22Rv1 (cell line): ENCODE data around the gene ELOVL6.
"Not testable (repeated sequence)": the region's sequence is repeated elsewhere in the genome, so short reads cannot be mapped to it uniquely, and the experiment has no call there.

ENCODE experiments used
- H3K27ac ChIP-seq: fragments of 450-650 bp; 2 replicates; pipeline ENCODE4 v1.5.1; 2017
- ZFX ChIP-seq: fragments of 450-650 bp; IDR thresholded peaks from 2 replicates; pipeline ENCODE4 v1.6.1; 2017; ENCODE audit warnings: antibody characterized with exemption, borderline replicate concordance
- TF ChIP-seq, protein P1 (sequence below): fragments of 450-650 bp; IDR thresholded peaks from 2 replicates; pipeline ENCODE4 v1.5.1; 2017; ENCODE audit warnings: mild to moderate bottlenecking

The ELOVL6 gene

DNA sequence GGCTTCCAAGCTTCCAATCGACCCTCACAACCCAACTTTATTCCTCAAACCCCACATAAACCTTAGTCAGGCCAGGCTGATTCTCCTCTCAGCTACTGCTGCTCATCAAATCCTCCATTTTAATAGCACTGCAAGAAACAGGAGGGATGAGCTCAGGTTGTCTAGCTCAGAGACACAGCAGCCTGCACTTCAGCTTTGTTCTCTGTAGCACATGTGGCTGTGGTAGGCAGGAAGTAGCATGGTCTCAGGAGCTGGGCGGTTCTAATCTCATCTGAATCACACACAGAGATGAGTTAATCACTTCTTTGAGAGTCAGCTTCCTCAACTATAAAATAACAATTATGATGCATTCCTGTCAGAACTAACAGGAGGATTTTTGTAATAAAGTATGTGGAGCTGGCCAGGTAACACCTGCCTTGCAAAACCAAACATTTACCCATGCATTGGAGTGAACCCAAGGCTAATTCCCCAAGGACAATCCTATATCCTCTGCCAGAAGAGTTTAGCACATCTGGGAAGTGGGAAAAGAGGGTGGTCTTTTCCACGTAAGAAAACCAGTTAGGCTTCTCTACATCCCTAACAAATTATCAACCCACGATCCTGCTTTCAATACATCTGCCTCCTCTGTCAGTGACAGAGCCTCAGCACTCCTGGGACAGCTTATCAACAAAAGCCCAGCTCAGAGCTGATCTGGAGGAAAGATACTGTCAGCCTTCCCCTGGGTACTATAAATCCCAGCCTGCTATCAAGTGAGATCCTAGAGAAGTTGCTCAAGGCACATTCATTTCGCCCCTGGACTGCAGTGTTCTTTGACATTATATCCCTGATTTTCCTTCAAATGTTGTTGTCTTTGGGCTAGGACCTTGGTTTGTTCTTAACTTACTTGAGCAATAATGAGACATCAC lies 32.8 kb downstream of the ELOVL6 start:
- TF ChIP-seq ZFX, result no peak
- TF ChIP-seq, protein P1, sequence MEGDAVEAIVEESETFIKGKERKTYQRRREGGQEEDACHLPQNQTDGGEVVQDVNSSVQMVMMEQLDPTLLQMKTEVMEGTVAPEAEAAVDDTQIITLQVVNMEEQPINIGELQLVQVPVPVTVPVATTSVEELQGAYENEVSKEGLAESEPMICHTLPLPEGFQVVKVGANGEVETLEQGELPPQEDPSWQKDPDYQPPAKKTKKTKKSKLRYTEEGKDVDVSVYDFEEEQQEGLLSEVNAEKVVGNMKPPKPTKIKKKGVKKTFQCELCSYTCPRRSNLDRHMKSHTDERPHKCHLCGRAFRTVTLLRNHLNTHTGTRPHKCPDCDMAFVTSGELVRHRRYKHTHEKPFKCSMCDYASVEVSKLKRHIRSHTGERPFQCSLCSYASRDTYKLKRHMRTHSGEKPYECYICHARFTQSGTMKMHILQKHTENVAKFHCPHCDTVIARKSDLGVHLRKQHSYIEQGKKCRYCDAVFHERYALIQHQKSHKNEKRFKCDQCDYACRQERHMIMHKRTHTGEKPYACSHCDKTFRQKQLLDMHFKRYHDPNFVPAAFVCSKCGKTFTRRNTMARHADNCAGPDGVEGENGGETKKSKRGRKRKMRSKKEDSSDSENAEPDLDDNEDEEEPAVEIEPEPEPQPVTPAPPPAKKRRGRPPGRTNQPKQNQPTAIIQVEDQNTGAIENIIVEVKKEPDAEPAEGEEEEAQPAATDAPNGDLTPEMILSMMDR, result no peak
- no peak overlapping the region for H3K27ac ChIP-seq

DNA sequence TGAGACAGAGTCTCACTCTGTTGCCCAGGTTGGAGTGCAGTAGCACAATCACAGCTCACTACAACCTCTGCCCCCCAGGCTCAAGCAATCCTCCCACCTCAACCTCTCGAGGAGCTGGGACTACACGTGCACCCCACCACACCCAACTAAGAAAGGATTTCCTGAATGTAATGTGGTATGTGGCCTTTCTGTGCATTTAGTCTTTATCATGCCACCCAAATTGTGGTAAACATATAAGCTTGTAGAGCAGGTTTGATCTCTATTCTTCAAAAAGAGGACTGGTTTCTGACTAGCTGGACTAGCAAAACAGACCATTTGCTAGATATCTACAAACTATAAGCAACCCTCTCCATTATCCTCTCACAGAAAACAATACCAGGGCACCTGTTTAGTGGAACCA lies 33.6 kb downstream of the ELOVL6 start:
- no peak overlapping the region for H3K27ac ChIP-seq
- no peak for TF ChIP-seq ZFX
- TF ChIP-seq, protein P1, result no peak

DNA sequence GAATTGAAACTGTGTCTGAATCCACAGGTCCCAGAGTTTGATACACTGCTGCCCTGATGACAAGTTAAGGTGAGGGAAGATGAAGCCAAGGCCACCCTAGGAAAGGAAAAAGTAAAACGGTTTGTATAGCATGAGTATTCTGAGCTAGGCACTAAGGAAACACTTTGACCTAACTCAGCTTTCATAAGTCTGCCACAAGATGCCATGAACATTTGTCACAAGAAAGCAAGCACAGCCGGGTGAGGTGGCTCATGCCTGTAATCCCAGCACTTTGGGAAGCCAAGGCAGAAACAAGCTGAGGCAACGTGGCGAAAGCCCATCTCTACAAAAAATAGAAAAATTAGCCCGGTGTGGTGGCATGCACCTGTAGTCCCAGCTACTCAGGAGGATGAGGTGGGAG lies 34.2 kb downstream of the ELOVL6 start:
- H3K27ac ChIP-seq, result no peak overlapping the region
- no peak for TF ChIP-seq ZFX
- TF ChIP-seq, protein P1, result no peak

DNA sequence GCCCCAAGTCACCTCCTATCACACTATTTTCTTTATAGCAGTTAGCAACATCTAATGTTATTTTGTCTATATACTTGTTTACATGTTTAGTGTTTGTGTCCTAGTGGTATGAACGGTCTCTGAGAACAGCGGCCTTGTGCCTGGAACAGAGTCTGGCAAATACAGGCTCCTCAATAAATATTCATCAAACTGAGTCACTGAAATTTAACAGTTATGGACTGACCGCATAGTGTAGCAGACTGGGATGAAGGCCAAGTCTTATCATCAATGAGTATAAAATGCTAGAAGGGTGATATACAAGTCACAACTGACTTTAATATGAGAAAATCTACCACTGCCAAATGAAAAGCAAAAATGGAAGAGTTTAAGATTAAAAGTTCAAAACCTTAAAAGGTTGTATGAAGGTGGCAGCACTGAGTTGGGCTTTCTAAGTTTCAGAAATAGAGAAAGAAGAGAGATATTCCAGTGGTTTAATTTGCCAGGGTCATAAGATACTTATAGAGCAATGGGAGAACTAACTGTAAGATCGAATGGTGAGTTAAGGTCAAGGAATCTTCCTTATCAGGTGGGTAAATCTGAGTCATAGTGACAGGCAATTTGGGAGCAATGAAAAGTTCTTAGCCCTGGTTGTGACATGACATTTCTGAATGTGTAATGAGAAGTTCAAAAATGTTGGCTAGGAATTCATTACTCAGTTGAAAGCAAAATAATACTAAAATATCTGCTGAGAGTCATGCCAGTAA lies 34.9 kb downstream of the ELOVL6 start:
- TF ChIP-seq, protein P1, result no peak
- no peak for TF ChIP-seq ZFX
- H3K27ac ChIP-seq, result no peak overlapping the region

DNA sequence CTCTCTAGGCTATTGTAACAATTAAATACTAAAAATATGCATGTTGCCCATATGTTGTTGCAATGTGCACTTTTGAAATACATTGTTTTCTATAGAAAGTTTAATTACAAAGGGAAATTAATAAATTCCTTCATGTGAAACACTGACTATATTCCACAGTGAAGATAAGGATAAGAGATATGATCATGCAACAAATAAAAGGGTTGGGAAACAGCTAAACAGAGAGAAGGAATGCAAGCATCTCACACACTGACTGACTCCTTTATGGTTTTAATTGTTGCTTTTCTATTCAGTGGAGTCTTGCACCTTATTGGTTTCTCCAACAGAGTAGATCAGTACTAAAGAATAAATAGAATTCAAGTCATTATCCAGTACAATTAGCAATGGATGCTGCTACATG lies 37.8 kb downstream of the ELOVL6 start:
- H3K27ac ChIP-seq, result no peak overlapping the region
- TF ChIP-seq, protein P1, result no peak
- no peak for TF ChIP-seq ZFX

DNA sequence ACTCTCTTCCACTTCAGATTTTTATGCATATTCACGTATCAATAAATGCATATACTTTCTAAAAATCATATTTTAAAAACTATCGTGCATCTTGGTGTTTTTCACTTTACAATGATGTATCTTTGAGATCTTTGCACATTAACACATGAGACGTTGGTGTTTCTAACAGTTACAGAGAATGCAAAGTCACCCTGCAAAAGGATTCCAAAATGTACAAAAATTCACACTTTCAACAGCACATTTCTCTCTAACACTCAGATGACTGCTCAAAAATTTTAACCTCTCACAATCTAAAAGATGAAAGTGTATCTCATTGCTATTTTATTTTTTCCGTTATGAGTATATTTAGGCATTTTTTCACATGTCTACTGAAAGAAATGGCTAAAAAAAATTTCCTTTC lies 38.9 kb downstream of the ELOVL6 start:
- no peak for TF ChIP-seq ZFX
- no peak overlapping the region for H3K27ac ChIP-seq

DNA sequence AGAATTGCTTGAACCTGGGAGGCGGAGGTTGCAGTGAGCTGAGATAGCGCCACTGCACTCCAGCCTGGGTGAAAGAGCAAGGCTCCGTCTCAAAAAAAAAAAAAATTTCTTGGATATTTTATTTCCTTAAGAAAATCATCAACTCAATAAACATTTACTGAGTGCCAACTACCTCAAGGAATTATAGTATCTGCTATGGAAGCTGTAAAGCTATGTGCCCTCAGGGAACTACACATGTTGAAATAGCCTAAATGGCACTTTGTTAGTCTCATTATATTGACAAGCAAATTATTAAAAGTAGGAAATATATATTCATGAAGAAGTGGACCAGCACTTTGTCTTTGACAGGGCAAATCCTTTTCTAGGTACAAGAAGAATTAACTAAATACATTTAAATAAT lies 40.8 kb downstream of the ELOVL6 start:
- TF ChIP-seq, protein P1, result no peak
- no peak for TF ChIP-seq ZFX
- no peak overlapping the region; the same call in 1 of the 2 replicates for H3K27ac ChIP-seq

DNA sequence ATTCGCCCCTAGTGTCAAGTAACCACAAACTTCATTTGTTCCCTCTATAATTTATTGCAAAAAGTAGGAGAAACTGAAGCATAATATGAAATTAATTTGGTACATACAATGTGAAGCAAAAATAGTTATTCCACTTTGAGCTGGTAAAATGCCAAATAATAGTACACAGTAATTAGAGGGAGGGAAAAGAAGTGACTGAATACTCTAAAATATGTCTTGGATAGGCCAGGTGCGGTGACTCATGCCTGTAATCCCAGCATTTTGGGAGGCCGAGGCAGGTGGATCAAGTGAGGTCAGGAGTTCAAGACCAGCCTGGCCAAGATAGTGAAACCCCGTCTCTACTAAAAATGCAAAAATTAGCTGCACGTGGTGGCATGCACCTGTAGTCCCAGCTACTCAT lies 41.2 kb downstream of the ELOVL6 start:
- not testable (repeated sequence) for H3K27ac ChIP-seq
